HL-60 (cell line): Measurements from ENCODE around the gene CTXN3.

ENCODE experiments used
- CTCF ChIP-seq: IDR thresholded peaks from one replicate; pipeline ENCODE4 v1.5.1; 2011; ENCODE audit warnings: low read length, control low read depth, inconsistent platforms; ENCODE audit not compliant: insufficient read depth
- GABPA ChIP-seq: IDR thresholded peaks from 2 replicates; pipeline ENCODE4 v1.6.1; 2012; ENCODE audit warnings: low read depth
- POLR2AphosphoS5 ChIP-seq: IDR thresholded peaks from 2 replicates; pipeline ENCODE4 v1.6.1; 2012; ENCODE audit warnings: low read depth

- TF ChIP-seq CTCF (no peak), POLR2AphosphoS5 (no peak), GABPA (no peak)
Observed at GRCh38 chr5:127665641-127666040, 16.8 kb downstream of the CTXN3 start.
